Lower lobe of right lung (tissue), 2 donors: ENCODE measurements around the gene PKP3. TPM values are rescaled to one million over a fixed set of nuclear protein-coding genes. Genes with fewer than 3 reads are reported as not detected.

Experiments used
- ATAC-seq, 2 donors: fragments of 200-7000 bp; cut with Tn5 transposase; one replicate each; pipeline ENCODE4 v1.9.1; 2020 to 2022; ENCODE audit warnings: mild to moderate bottlenecking in 2 of 2, moderate library complexity in 2 of 2
- DNase-seq: peaks from one replicate; pipeline ENCODE4 v3.0.0-alpha.2; 2020
- H3K27ac ChIP-seq: fragments of 200-600 bp; one replicate; pipeline ENCODE4 v1.8.0; 2022
- H3K27me3 ChIP-seq: fragments of 200-600 bp; one replicate; pipeline ENCODE4 v1.8.0; 2022; ENCODE audit warnings: low read depth
- H3K36me3 ChIP-seq: fragments of 200-600 bp; one replicate; pipeline ENCODE4 v1.8.0; 2022; ENCODE audit warnings: mild to moderate bottlenecking
- H3K4me1 ChIP-seq: fragments of 200-600 bp; one replicate; pipeline ENCODE4 v1.8.0; 2022
- H3K4me3 ChIP-seq: fragments of 200-600 bp; one replicate; pipeline ENCODE4 v1.8.0; 2022; ENCODE audit warnings: mild to moderate bottlenecking
- H3K9me3 ChIP-seq: fragments of 200-600 bp; one replicate; pipeline ENCODE4 v1.8.0; 2022
- intact Hi-C: fragments of 100-400 bp; cut with DNase I; formaldehyde crosslinking; loops from one replicate; pipeline ENCODE4 v1.11.0; 2022
- total RNA-seq: library from RNA; stranded (reverse); fragmentation: NEBNext Ultra II Directional; extraction: Animal tissue kit (Norgen Biotek cat#: 25700); gene quantifications from one replicate; pipeline ENCODE4 v1.2.1, GENCODE V29; 2021
- TF ChIP-seq, protein P1 (sequence below): fragments of 200-600 bp; IDR thresholded peaks from one replicate; pipeline ENCODE4 v1.8.0; 2022; ENCODE audit warnings: antibody characterized with exemption, mild to moderate bottlenecking
- donor health status: DM: no; HTN: yes; CAD: no; lungs with severe emphysema.

Gene PKP3
- total RNA-seq, 1 donor from 2014 or later, result 23.1 TPM

- H3K36me3 ChIP-seq, result peaks cover 24% of the 10 kb centered on the region
- intact Hi-C loops, result no loop called here
- TF ChIP-seq, protein P1, sequence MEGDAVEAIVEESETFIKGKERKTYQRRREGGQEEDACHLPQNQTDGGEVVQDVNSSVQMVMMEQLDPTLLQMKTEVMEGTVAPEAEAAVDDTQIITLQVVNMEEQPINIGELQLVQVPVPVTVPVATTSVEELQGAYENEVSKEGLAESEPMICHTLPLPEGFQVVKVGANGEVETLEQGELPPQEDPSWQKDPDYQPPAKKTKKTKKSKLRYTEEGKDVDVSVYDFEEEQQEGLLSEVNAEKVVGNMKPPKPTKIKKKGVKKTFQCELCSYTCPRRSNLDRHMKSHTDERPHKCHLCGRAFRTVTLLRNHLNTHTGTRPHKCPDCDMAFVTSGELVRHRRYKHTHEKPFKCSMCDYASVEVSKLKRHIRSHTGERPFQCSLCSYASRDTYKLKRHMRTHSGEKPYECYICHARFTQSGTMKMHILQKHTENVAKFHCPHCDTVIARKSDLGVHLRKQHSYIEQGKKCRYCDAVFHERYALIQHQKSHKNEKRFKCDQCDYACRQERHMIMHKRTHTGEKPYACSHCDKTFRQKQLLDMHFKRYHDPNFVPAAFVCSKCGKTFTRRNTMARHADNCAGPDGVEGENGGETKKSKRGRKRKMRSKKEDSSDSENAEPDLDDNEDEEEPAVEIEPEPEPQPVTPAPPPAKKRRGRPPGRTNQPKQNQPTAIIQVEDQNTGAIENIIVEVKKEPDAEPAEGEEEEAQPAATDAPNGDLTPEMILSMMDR, result no peak
- DNase-seq, result peak; percentile 98
- peaks cover 30% of the 10 kb centered on the region for H3K4me1 ChIP-seq
- no peaks in the 10 kb centered on the region for H3K27me3 ChIP-seq
- no peaks in the 10 kb centered on the region for H3K9me3 ChIP-seq
- peak within 1 kb of the TSS; percentile 90 for H3K27ac ChIP-seq
- H3K4me3 ChIP-seq, result peak within 1 kb of the TSS; percentile 99
- ATAC-seq, result peak; percentile 93
Measured at GRCh38 chr11:449889-450808, 56.1 kb downstream of the PKP3 start, which contains the start of gene PTDSS2. Gene PTDSS2 (plus strand): TSS chr11:450279. CDS start chr11:450456, 177 bp downstream.

- Histone ChIP-seq H3K27ac (peak overlapping the region; percentile 90), H3K36me3 (peaks cover 24% of the 10 kb centered on the region), H3K27me3 (no peaks in the 10 kb centered on the region), H3K4me3 (peak overlapping the region; percentile 99), H3K4me1 (peaks cover 30% of the 10 kb centered on the region), H3K9me3 (no peaks in the 10 kb centered on the region)
- peak; percentile 82 for DNase-seq
- TF ChIP-seq, protein P1, result peak; percentile 29
- intact Hi-C loops, result no loop called here
- ATAC-seq, result peak; percentile 38 to 58
Measured at GRCh38 chr11:450809-451451, 56.9 kb downstream of the PKP3 start.

DNA sequence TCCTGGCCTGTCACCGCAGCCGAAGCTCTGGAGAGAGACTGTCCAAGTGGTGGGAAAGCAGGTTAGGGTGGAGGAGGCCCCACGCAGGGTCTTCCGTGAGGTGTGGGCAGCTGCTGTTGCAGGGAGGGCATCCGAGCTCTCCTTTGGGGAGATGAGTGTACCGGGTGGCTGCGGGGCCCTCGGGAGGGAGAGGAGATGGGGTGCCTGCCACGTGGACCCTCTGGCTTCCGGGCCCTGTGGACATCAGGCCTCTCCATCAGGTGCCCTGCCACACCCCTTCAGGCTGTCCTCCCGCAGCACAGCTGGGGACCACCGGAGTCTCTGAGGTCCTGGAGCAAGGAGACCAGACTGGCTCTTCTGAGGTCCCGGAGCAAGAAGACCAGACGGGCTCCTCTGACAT is 57.7 kb downstream of the PKP3 start:
- no peak for DNase-seq
- Histone ChIP-seq H3K36me3 (peaks cover 24% of the 10 kb centered on the region), H3K4me1 (peaks cover 30% of the 10 kb centered on the region), H3K27me3 (no peaks in the 10 kb centered on the region), H3K27ac (peak overlapping the region; percentile 90), H3K4me3 (peak overlapping the region; percentile 99), H3K9me3 (no peaks in the 10 kb centered on the region)
- TF ChIP-seq, protein P1, result no peak
- intact Hi-C loops, result no loop called here
- ATAC-seq, result no peak

GRCh38 chr11:452203-452744 is 58.3 kb downstream of the PKP3 start:
- DNase-seq (no peak), ATAC-seq (no peak)
- Histone ChIP-seq H3K36me3 (peaks cover 24% of the 10 kb centered on the region), H3K27me3 (no peaks in the 10 kb centered on the region), H3K4me3 (no peak overlapping the region), H3K27ac (no peak overlapping the region), H3K4me1 (peaks cover 30% of the 10 kb centered on the region), H3K9me3 (no peaks in the 10 kb centered on the region)
- intact Hi-C loops, result no loop called here
- TF ChIP-seq, protein P1, result no peak

DNA sequence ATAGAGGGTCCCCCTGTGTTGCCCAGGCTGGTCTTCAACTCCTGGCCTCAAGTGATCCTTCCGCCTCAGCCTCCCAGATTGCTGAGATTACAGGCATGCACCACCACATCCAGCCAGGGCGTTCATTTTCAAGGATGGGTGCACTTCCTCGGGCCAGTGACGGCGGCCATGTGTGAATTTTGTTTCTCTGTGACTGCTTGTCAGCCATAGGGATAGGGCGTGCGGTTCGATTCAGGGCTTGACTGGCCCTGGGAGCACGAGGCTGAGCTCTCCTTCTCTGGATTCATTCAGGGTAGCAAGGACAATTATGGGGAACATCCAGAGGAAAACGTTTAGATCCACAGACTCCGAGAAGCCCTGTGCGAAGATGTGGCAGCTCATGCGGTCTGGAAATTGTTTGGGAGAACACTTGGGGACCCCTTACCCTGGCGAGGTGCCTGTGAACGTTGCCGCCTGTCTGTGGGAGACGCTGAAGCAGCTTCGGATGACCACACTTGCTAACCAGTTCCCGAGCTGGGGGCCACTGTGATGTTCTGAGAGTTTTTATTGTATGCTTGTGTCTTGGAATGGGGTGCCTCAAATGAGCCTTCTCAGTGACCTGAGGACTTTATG is 59.0 kb downstream of the PKP3 start:
- DNase-seq, result no peak
- TF ChIP-seq, protein P1, result no peak
- no peak for ATAC-seq
- Histone ChIP-seq H3K27me3 (no peaks in the 10 kb centered on the region), H3K4me3 (no peak overlapping the region), H3K9me3 (no peaks in the 10 kb centered on the region), H3K36me3 (peaks cover 24% of the 10 kb centered on the region), H3K27ac (no peak overlapping the region), H3K4me1 (peaks cover 30% of the 10 kb centered on the region)
- intact Hi-C loops, result no loop called here
